Mucosa of descending colon (tissue), 3 donors: ENCODE measurements around the gene IFNK. TPM values are rescaled to one million over a fixed set of nuclear protein-coding genes. Genes with fewer than 3 reads are reported as not detected.

Experiments
- ATAC-seq: fragments of 200-7000 bp; cut with Tn5 transposase; one replicate; pipeline ENCODE4 v1.9.1; 2020; ENCODE audit warnings: mild to moderate bottlenecking, moderate library complexity
- DNase-seq, 3 donors: peaks; one replicate each; pipeline ENCODE4 v3.0.0-alpha.2; 2020
- H3K36me3 ChIP-seq: fragments of 200-600 bp; one replicate; pipeline ENCODE4 v1.8.0; 2021; ENCODE audit warnings: low read depth, mild to moderate bottlenecking
- H3K4me1 ChIP-seq: fragments of 200-600 bp; one replicate; pipeline ENCODE4 v1.8.0; 2021; ENCODE audit warnings: low read depth, mild to moderate bottlenecking
- H3K4me3 ChIP-seq: fragments of 200-600 bp; one replicate; pipeline ENCODE4 v1.8.0; 2021; ENCODE audit warnings: mild to moderate bottlenecking
- H3K9me3 ChIP-seq: fragments of 200-600 bp; one replicate; pipeline ENCODE4 v1.8.0; 2021; ENCODE audit warnings: mild to moderate bottlenecking
- intact Hi-C, 2 donors: fragments of 100-400 bp; cut with DNase I in 1 of 2; cut with micrococcal nuclease in 1 of 2; formaldehyde crosslinking; loops; one replicate each; pipeline versions ENCODE4 v1.11.0 to v1.11.1; 2022; cut with DNase I, micrococcal nuclease
- total RNA-seq, 3 donors: library from RNA; stranded (reverse); fragmentation: NEBNext Ultra II Directional in 2 of 3; extraction: Animal tissue kit (Norgen Biotek cat#: 25700) in 2 of 3; gene quantifications; one replicate each; pipeline versions ENCODE4 v1.2.1 to v1.2.4, GENCODE V29; 2021 to 2023
- TF ChIP-seq, protein P1 (sequence below): fragments of 200-600 bp; IDR thresholded peaks from one replicate; pipeline ENCODE4 v1.8.0; 2022; ENCODE audit warnings: antibody characterized with exemption, mild to moderate bottlenecking
- donor health status: DM: no; HTN: no; CAD: no; lungs with moderate emphysema.
- donor health status: DM: no; HTN: no; CAD: no.
- donor health status: DM: no; HTN: yes; CAD: no.

IFNK gene
- total RNA-seq, 3 donors from 2014 or later = not detected

DNA sequence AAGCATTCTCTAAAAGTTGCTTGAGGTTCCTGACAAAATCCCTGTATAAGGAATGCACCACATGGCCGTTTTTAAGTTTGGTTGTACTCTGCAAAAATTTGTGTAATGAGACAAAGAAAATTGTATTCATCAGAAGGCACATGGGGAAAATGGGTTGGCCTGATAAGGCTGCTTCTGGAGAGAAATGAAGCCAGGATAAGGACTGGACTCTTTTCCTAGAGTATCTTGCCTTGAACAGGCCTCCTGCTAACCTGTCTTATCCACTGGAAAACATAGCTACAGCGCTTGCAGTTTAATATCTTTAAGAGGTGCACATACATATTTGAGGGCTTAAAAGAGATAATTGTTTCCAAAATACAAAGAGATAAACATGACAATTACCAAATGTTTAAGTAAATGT is 41.4 kb upstream of the IFNK start:
- no peak overlapping the region for H3K4me3 ChIP-seq
- TF ChIP-seq, protein P1, sequence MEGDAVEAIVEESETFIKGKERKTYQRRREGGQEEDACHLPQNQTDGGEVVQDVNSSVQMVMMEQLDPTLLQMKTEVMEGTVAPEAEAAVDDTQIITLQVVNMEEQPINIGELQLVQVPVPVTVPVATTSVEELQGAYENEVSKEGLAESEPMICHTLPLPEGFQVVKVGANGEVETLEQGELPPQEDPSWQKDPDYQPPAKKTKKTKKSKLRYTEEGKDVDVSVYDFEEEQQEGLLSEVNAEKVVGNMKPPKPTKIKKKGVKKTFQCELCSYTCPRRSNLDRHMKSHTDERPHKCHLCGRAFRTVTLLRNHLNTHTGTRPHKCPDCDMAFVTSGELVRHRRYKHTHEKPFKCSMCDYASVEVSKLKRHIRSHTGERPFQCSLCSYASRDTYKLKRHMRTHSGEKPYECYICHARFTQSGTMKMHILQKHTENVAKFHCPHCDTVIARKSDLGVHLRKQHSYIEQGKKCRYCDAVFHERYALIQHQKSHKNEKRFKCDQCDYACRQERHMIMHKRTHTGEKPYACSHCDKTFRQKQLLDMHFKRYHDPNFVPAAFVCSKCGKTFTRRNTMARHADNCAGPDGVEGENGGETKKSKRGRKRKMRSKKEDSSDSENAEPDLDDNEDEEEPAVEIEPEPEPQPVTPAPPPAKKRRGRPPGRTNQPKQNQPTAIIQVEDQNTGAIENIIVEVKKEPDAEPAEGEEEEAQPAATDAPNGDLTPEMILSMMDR = no peak
- DNase-seq = no peak
- no peaks in the 10 kb centered on the region for H3K36me3 ChIP-seq
- intact Hi-C loops = no loop called here
- no peak for ATAC-seq
- H3K9me3 ChIP-seq = peaks cover 4% of the 10 kb centered on the region
- H3K4me1 ChIP-seq = peaks cover 7% of the 10 kb centered on the region

DNA sequence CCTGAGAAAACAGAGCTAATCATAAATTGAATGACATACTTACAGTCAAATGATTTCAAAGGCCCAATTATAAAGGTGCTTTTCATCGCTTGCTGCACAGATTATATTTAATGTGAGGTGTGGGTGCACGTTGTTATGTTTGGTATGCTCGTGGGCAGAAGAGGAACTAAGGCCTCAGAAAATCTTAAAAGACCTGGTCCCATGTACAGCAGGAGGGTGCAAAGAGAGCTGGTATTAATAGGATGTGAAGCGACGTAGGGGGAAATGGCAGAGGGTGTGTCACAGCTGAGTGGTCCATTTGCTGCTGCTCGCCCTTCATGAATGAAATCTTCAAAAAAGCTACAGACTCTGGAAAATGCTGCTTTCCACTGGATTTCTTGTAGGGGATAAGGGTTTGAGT is 40.5 kb upstream of the IFNK start:
- Histone ChIP-seq H3K9me3 (peaks cover 4% of the 10 kb centered on the region), H3K4me1 (peaks cover 10% of the 10 kb centered on the region), H3K36me3 (no peaks in the 10 kb centered on the region), H3K4me3 (no peak overlapping the region)
- TF ChIP-seq, protein P1 = no peak
- intact Hi-C loops = no loop called here
- ATAC-seq (peak; percentile 40), DNase-seq (no peak)

DNA sequence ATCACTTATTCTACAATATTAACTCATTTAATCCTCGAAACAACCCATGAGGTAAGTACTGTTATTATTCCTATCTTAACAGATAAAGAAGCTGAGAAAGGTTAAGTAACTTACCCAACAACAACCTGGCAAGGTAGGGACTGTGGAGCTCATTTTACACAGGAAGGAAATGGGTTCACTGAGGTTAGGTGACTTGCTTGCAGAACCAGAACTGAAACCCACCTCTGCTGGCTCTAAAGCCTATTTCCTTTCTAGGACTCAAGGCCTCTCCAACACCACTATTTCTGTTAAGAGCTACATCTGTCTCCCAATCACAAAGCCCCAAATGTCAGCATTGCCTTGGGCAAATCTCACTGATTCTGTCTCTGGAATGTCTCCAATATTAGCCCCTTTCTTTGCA is 38.9 kb upstream of the IFNK start:
- peaks cover 10% of the 10 kb centered on the region for H3K4me1 ChIP-seq
- no peaks in the 10 kb centered on the region for H3K9me3 ChIP-seq
- ATAC-seq (peak; percentile 50), DNase-seq (no peak)
- intact Hi-C loops = no loop called here
- TF ChIP-seq, protein P1 = no peak
- no peaks in the 10 kb centered on the region for H3K36me3 ChIP-seq
- no peak overlapping the region for H3K4me3 ChIP-seq

DNA sequence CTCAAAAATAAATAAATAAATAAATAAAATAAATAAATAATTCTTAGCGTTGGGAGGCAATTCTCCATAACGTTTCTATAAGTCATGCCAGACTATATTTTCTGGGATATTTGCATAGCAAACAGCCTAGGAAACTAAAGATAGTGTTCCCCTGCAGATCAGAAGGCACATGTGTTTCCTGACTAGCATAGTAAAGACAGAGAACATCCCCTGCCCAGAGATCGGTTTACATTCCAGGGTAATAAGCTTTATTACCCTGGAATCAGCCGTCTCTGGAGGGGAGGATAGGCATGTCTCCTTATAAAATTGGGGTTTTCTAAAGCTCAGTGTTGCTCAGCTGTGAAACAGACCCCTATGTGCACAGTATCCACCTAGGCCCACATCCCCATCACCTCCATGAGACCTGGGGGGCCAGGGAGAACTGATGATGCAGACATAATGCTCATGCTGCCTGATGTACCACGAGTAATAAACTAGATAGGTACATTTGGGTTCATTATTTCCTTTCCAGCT is 36.9 kb upstream of the IFNK start:
- TF ChIP-seq, protein P1 = no peak
- peak; percentile 75 for ATAC-seq
- intact Hi-C loops = no loop called here
- Histone ChIP-seq H3K9me3 (no peaks in the 10 kb centered on the region), H3K36me3 (no peaks in the 10 kb centered on the region), H3K4me1 (peaks cover 10% of the 10 kb centered on the region), H3K4me3 (no peak overlapping the region)
- DNase-seq = no peak

DNA sequence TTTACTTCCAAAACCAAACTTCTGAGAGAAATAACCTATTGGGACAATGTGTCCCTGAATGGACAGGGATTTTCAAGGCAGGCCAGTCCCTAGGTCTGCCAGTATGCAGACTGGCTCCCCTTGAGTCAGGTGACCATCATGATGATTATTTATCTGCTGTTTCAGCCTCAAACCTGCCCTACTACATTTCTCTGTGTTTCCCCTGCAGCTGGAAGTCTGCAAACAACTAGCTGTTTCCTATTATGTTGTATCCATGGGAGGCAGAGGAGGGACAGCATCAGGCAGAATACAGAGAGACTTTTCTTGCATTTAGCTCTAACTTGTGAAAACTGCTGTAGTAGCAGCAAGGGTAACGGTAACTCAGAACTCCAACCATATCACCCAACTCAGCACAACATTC is 36.2 kb upstream of the IFNK start:
- peak; percentile 32 for ATAC-seq
- no peaks in the 10 kb centered on the region for H3K36me3 ChIP-seq
- H3K4me1 ChIP-seq = peaks cover 10% of the 10 kb centered on the region
- H3K9me3 ChIP-seq = no peaks in the 10 kb centered on the region
- TF ChIP-seq, protein P1 = no peak
- no peak overlapping the region for H3K4me3 ChIP-seq
- intact Hi-C loops = no loop called here
- DNase-seq = no peak
